Sciatic nerve (tissue), 2 donors: Measurements from ENCODE around the gene RAB27A. TPM values are rescaled to one million over a fixed set of nuclear protein-coding genes. Genes with fewer than 3 reads are reported as not detected.
A peak's percentile ranks its signal among the peaks of the same experiment; 100 is the strongest.
"Not testable (repeated sequence)": the region's sequence is repeated elsewhere in the genome, so short reads cannot be mapped to it uniquely, and the experiment has no call there.

Source experiments
- ATAC-seq: fragments of 200-7000 bp; cut with Tn5 transposase; one replicate; pipeline ENCODE4 v1.9.1; 2020; ENCODE audit warnings: mild to moderate bottlenecking, moderate library complexity
- DNase-seq: peaks from one replicate; pipeline ENCODE4 v3.0.0-alpha.2; 2020; ENCODE audit warnings: low spot score
- intact Hi-C: fragments of 100-400 bp; cut with DNase I; formaldehyde crosslinking; loops from one replicate; pipeline ENCODE4 v1.14.2; 2022
- total RNA-seq: library from RNA; stranded (reverse); fragmentation: NEBNext Ultra II Directional; extraction: Animal tissue kit (Norgen Biotek cat#: 25700); gene quantifications from one replicate; pipeline ENCODE4 v1.2.1, GENCODE V29; 2021
- donor health status: DM: no; HTN: no; CAD: no.
- donor health status: DM: no; HTN: no; CAD: no.

The RAB27A gene
- total RNA-seq, 1 donor from 2014 or later, result 27.6 TPM

GRCh38 chr15:55283379-55284147, 6.0 kb downstream of the RAB27A start:
- DNase-seq (no peak), ATAC-seq (no peak)
- intact Hi-C loops, result no loop called here

DNA sequence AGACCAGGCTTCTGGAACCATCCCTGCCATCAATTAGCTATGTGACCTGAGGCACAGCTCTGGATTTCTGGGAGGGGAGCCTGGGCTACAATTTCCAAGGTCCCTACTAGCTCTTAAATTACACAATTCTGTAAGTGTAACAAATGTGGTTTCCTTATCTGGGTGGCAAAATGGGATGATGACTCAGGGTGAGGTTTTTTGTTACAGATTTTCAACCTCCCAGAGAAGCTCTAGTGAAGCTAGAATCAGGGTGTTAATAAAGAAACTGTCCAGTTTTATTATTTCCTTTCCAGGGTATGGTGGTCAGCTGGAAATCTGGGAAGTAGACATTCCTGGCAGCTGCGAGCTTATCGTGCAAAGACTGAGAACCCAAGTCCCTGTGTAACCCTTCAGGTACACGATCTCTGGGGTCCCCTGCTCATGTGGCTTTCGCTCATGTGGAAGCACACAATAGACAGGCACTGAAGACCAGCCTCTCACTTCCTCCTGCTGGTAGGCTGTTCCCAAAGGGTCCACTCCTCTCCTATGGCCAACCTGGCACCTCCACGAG, 7.3 kb downstream of the RAB27A start:
- intact Hi-C loops, result no loop called here
- peak; percentile 48 for ATAC-seq
- DNase-seq, result no peak

- no peak for ATAC-seq
- DNase-seq, result no peak
- intact Hi-C loops, result no loop called here
Observed at GRCh38 chr15:55281517-55282228, 7.9 kb downstream of the RAB27A start.

DNA sequence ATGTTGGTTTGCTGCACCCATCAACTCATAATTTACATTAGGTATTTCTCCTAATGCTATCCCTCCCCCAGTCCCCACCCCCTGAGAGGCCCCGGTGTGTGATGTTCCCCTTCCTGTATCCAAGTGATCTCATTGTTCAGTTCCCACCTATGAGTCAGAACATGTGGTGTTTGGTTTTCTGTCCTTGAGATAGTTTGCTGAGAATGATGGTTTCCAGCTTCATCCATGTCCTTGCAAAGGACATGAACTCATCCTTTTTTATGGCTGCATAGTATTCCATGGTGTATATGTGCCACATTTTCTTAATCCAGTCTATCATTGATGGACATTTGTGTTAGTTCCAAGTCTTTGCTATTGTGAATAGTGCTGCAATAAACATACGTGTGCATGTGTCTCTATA, 9.0 kb downstream of the RAB27A start:
- intact Hi-C loops, ATAC-seq, DNase-seq: not testable (repeated sequence)

GRCh38 chr15:55279746-55280351, 9.8 kb downstream of the RAB27A start:
- intact Hi-C loops, result no loop called here
- no peak for ATAC-seq

DNA sequence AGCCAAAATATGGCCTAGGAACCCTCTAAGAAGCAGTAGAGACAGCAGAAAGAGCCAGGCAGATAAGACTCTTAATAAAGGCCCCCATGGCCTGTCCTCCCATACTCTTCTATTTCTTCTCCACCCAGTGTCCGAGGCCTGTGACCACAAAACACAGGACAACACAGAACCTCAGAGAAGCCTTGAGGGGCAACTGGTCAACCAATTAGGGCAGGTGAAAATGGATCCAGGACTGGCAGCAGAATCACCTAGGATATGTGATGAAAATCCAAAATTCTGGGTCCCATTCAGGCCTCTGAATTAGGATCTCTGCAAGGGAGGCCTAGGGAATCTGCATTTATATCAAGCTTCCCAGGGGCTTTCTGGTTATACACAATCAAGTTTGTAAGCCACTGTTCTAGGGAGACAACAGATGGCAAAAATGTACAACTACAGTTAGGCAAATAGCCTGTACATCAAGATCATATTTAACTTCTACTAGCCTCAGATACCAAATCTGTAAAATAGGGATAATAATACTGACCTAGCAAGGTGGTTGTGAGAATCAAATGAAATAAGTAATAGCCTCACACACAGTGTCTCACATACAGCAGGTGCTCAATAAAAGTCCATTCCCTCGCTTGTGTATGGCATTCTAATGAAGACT, 10.4 kb downstream of the RAB27A start:
- intact Hi-C loops, result no loop called here
- DNase-seq (no peak), ATAC-seq (no peak)

More at GRCh38 chr15:55279746-55280351, 9.8 kb downstream of the RAB27A start:
- DNase-seq, result no peak

DNA sequence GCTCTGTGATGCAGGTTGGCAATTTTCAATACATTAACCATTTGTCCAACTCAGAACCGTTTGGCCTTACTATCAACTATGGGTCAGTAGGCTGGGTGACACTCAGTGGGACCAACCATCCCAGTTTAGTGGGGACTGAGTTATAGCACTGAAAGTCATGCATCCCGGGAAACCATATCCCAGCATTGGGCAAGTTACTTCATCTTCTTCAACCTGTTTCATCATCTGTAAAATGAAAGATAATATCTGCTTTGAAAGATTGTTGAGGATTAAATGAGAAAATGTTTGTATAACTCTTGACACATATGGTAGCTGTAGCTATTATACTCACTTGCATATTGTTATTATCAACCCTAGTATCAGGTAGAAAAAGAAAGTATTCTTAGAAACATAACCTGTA, 11.9 kb downstream of the RAB27A start:
- ATAC-seq (no peak), DNase-seq (no peak)
- intact Hi-C loops, result no loop called here

DNA sequence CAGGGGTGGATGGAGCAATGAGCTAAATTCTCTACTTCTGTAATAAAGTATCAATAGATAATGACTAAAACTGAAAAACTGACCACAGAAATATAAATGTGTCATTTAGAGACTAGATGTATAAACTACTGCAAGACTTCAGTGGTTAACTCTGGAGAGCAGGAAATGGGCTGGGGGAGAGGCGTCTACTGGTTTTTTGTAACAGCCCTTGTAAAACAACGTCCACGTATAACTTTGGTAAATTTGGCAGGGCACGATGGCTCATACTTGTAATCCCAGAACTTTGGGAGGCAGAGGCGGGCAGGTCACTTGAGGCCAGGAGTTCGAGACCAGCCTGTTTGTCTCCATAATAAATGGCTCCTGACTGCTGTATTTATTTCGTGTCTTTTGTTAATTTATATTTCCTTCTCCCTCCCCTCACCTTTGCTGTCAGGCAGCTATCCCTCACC, 12.5 kb downstream of the RAB27A start:
- intact Hi-C loops, result no loop called here
- DNase-seq, result no peak
- ATAC-seq, result no peak

DNA sequence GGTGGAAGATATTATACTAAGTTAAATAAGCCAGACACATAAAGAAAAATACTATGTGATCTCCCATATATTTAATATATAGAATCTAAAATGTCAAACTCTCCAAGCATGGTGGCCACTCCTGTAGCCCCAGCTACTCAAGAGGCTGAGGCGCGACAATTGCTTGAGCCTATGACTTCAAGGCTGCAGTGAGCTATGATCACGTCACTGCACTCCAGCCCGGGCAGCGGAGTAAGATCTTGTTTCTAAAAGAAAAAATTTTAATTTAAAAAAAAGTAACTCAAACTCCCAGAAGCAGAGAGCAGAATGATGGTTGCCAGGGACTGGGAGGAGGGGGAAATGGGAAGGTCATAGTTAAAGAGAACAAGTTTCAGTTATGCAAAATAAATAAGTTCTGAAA, 13.3 kb downstream of the RAB27A start:
- ATAC-seq (no peak), DNase-seq (no peak)
- intact Hi-C loops, result no loop called here

DNA sequence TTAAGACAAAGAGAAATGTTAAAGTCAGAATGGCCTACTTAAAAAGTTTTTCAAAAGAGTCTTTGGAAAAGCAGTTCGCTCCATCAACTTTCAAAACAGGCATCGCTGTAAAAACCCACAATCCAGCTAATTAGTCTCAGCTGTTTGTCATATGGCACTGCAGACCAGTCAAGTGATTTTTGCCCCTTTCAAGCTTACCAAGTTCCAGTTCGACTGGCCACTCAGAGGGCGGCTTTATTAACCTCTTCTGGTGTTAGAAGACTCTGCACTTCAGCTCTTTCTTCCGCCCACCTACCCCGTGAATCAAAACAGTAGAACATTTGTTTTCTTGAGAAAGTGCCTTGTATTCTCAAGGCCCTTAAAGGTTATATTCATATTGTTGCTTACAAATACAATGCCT, 19.3 kb downstream of the RAB27A start:
- ATAC-seq (no peak), DNase-seq (no peak)
- intact Hi-C loops, result no loop called here

DNA sequence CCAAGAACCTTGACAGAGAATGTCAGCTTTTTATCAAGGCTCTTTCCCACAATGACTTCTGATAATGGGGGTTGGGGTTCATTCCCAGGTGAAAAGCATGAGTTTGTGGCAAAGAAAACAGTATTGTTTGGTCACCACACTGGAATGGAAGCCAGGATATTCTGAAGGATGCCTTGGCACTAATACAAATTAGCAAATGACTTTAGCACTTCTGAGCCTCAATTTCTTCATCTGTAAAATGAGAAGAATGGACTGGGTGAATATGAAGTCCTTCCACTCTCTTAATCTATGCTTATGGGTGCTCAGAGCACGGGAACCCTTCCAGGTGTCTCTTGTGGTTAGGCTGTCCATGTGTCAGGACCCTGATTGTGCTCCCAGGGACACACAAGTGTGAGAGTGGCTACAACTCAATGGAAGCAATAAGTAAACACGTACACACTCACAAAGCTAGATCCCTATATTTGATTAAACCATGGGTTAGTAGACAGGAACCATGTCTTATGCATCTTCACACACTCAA, 21.4 kb downstream of the RAB27A start:
- DNase-seq (no peak), ATAC-seq (no peak)
- intact Hi-C loops, result no loop called here

GRCh38 chr15:55267401-55268175, 22.0 kb downstream of the RAB27A start:
- intact Hi-C loops, result no loop called here
- ATAC-seq (peak; percentile 79), DNase-seq (no peak)

DNA sequence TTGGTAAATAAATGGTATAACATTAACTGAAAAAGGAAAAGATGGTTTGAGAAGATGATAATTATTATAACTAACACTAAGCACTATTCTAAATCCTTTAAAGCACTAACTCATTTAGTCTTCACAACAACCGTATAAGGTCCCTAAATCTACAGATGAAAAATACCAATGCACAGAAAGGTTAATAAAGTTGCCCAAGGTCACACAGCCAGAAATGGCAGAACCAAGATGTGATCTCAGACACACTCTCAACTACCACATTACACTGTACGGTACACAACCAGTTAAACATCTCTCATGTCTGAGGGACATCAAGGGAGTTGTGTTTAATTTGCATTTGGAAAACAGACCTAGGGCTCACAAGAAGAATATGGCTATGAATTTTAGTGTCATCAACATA, 23.1 kb downstream of the RAB27A start:
- no peak for DNase-seq
- no peak for ATAC-seq
- intact Hi-C loops, result no loop called here

GRCh38 chr15:55260562-55261131, 29.0 kb downstream of the RAB27A start:
- ATAC-seq, result no peak
- intact Hi-C loops, result no loop called here
- no peak for DNase-seq

- intact Hi-C loops, result no loop called here
- ATAC-seq (no peak), DNase-seq (no peak)
Observed at GRCh38 chr15:55257938-55258337, 31.7 kb downstream of the RAB27A start.

DNA sequence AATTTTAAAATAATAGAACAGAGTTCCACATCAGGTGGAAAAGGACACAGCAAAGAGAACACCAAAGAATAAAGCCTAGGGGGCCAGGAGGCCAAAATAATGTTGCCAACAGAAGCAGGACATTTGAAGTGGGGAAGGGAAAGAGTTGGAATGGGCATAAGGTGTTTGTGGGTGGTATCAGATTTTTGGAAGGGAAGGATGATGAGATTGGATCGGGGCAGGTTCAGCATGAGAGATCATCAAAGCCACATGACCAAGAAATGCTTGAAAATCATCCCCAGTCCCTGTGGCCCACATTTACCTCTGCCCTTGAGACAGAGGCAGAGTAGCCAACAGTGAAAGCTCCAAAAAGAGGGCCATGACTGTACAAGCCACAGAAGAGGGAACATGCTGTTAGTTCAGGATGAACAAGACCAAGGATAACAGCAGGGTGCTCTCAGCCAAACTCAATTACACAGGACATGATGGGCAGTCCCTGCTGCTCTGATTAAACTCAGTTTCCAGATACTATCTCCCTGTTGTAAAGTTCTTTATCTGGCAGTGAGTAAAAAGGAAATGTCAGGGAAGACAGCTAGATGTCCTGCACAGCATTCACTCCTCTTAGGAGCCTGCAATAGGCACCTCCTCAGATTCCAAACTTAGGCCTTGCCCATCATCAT, 32.5 kb downstream of the RAB27A start:
- DNase-seq (no peak), ATAC-seq (no peak)
- intact Hi-C loops, result no loop called here

- DNase-seq (no peak), ATAC-seq (no peak)
- intact Hi-C loops, result no loop called here
Observed at GRCh38 chr15:55256281-55257011, 33.2 kb downstream of the RAB27A start.
